GM21576 (cell line): ENCODE results near the gene APOC4.
"Not testable (repeated sequence)": the region's sequence is repeated elsewhere in the genome, so short reads cannot be mapped to it uniquely, and the experiment has no call there.

Experiments
- ATAC-seq: cut with Tn5 transposase; IDR thresholded peaks from one replicate; pipeline ENCODE4 v1.9.1; 2021; ENCODE audit warnings: mild to moderate bottlenecking, moderate library complexity; ENCODE audit not compliant: unreplicated experiment

The APOC4 gene

GRCh38 chr19:44942067-44942571 lies at the start of gene APOC4:
TSS of gene APOC4 (plus strand) at chr19:44942237. CDS start at chr19:44942278, 41 bp downstream.
- ATAC-seq: no peak

- ATAC-seq: no peak
Observed at GRCh38 chr19:44892932-44893331, 49.1 kb upstream of the APOC4 start.

GRCh38 chr19:44893332-44894051 lies 48.5 kb upstream of the APOC4 start:
- no peak for ATAC-seq

- ATAC-seq: no peak
Observed at GRCh38 chr19:44894052-44894400, 48.0 kb upstream of the APOC4 start.

- no peak for ATAC-seq
Observed at GRCh38 chr19:44894946-44895345, 47.1 kb upstream of the APOC4 start.

GRCh38 chr19:44897835-44898234 lies 44.2 kb upstream of the APOC4 start:
- ATAC-seq: no peak

- ATAC-seq: no peak
Observed at GRCh38 chr19:44900328-44901244, 41.5 kb upstream of the APOC4 start.

GRCh38 chr19:44903216-44903601 lies 38.8 kb upstream of the APOC4 start:
- ATAC-seq: no peak

GRCh38 chr19:44903602-44904425 lies 38.2 kb upstream of the APOC4 start:
- no peak for ATAC-seq

- no peak for ATAC-seq
Observed at GRCh38 chr19:44904426-44904994, 37.5 kb upstream of the APOC4 start.

- ATAC-seq: no peak
Observed at GRCh38 chr19:44905437-44906160, 36.4 kb upstream of the APOC4 start, which contains the start of gene APOE. TSS of gene APOE (plus strand) at chr19:44905796. CDS start at chr19:44906625, 829 bp downstream.

GRCh38 chr19:44907613-44908012 lies 34.4 kb upstream of the APOC4 start:
- no peak for ATAC-seq

- ATAC-seq: no peak
Observed at GRCh38 chr19:44908074-44908835, 33.8 kb upstream of the APOC4 start.

GRCh38 chr19:44908836-44909261 lies 33.2 kb upstream of the APOC4 start:
- ATAC-seq: no peak

GRCh38 chr19:44909775-44910174 lies 32.3 kb upstream of the APOC4 start:
- no peak for ATAC-seq

- not testable (repeated sequence) for ATAC-seq
Observed at GRCh38 chr19:44911896-44912295, 30.1 kb upstream of the APOC4 start.

- ATAC-seq: no peak
Observed at GRCh38 chr19:44912854-44913253, 29.2 kb upstream of the APOC4 start.

GRCh38 chr19:44913512-44914432 lies 28.3 kb upstream of the APOC4 start:
- ATAC-seq: not testable (repeated sequence)
